Gastrocnemius medialis (tissue), 4 donors: ENCODE results near the gene MYH9. TPM values are rescaled to one million over a fixed set of nuclear protein-coding genes. Genes with fewer than 3 reads are reported as not detected.

ENCODE experiments used
- ATAC-seq, 2 donors: fragments of 150-250 bp; one replicate each; pipeline ENCODE4 v1.9.1; 2016
- DNase-seq, 2 donors: peaks; one replicate each; pipeline ENCODE4 v3.0.0-alpha.2; 2019
- H3K27ac ChIP-seq, 4 donors: fragments of 200-600 bp; sonication (generic); 1 replicate in 1 of 4; 2 replicates in 3 of 4; pipeline ENCODE4 v1.5.1; 2016 to 2018; ENCODE audit warnings: mild to moderate bottlenecking in 2 of 4, moderate library complexity in 1 of 4
- H3K27me3 ChIP-seq, 3 donors: fragments of 200-600 bp; sonication (generic) in 2 of 3; 1 replicate in 1 of 3; 2 replicates in 2 of 3; pipeline versions ENCODE4 v1.5.1 to v1.6.0; 2016 to 2019; ENCODE audit warnings: mild to moderate bottlenecking in 1 of 3, moderate library complexity in 1 of 3
- H3K36me3 ChIP-seq, 2 donors: fragments of 200-600 bp; sonication (generic) in 1 of 2; one replicate each; pipeline ENCODE4 v1.5.1; 2017 to 2018
- H3K4me1 ChIP-seq, 2 donors: fragments of 200-600 bp; sonication (generic) in 1 of 2; one replicate each; pipeline ENCODE4 v1.5.1; 2016 to 2017; ENCODE audit warnings: mild to moderate bottlenecking in 2 of 2
- H3K4me3 ChIP-seq, 4 donors: fragments of 200-600 bp; sonication (generic) in 3 of 4; 1 replicate in 1 of 4; 2 replicates in 3 of 4; pipeline ENCODE4 v1.5.1; 2016 to 2019; ENCODE audit warnings: mild to moderate bottlenecking in 2 of 4
- H3K9me3 ChIP-seq, 3 donors: fragments of 200-600 bp; sonication (generic) in 2 of 3; 1 replicate in 1 of 3; 2 replicates in 2 of 3; pipeline ENCODE4 v1.5.1; 2016 to 2019
- POLR2A ChIP-seq, 2 donors: fragments of 450-650 bp; IDR thresholded peaks; one replicate each; pipeline ENCODE4 v1.6.1; 2017; ENCODE audit warnings: antibody characterized with exemption in 2 of 2, mild to moderate bottlenecking in 2 of 2, moderate library complexity in 2 of 2
- in situ Hi-C, 4 donors: fragments of 200-750 bp; cut with MboI; loops; one replicate each; pipeline versions ENCODE4 v1.15.0 to v1.8.0; 2017; ENCODE audit warnings: low sequenced_read_pairs in 4 of 4
- intact Hi-C: fragments of 100-400 bp; cut with DNase I; formaldehyde crosslinking; loops from one replicate; pipeline ENCODE4 v1.15.1; 2023; ENCODE audit warnings: low total_unique reads
- total RNA-seq, 4 donors: library from RNA; depleted of rRNA; stranded (reverse); fragments of >200 nt; gene quantifications; one replicate each; pipeline versions ENCODE4 v1.1.0 to v1.2.3, GENCODE V29; 2016
- TF ChIP-seq, protein P1 (sequence below), 5 experiments: fragments of 450-650 bp in 3 of 5; fragments of 200-600 bp in 2 of 5; sonication (generic) in 2 of 5; IDR thresholded peaks in 4 of 5; conservative IDR thresholded peaks in 1 of 5; 1 replicate in 4 of 5; 2 replicates in 1 of 5; pipeline ENCODE4 v1.5.1; 2016 to 2019; ENCODE audit warnings: antibody characterized with exemption in 5 of 5, mild to moderate bottlenecking in 3 of 5, moderate library complexity in 3 of 5

The MYH9 gene
- total RNA-seq, 4 donors from 2014 or later: 38.9 to 115 (median 104) TPM

- H3K27ac ChIP-seq: peak overlapping the region; percentile 56 to 84 (median 83)
- no peaks in the 10 kb centered on the region for H3K27me3 ChIP-seq
- ATAC-seq (peak in 1 of 2 donors; percentile 51), DNase-seq (no peak)
- H3K36me3 ChIP-seq: peaks cover 0 to 72% of the 10 kb centered on the region in 2 donors
- intact Hi-C loops (no loop called here), in situ Hi-C loops (no loop called here)
- H3K4me3 ChIP-seq: no peak overlapping the region
- no peak for TF ChIP-seq POLR2A (IDR thresholded peaks at IDR 0.05)
- TF ChIP-seq, protein P1, sequence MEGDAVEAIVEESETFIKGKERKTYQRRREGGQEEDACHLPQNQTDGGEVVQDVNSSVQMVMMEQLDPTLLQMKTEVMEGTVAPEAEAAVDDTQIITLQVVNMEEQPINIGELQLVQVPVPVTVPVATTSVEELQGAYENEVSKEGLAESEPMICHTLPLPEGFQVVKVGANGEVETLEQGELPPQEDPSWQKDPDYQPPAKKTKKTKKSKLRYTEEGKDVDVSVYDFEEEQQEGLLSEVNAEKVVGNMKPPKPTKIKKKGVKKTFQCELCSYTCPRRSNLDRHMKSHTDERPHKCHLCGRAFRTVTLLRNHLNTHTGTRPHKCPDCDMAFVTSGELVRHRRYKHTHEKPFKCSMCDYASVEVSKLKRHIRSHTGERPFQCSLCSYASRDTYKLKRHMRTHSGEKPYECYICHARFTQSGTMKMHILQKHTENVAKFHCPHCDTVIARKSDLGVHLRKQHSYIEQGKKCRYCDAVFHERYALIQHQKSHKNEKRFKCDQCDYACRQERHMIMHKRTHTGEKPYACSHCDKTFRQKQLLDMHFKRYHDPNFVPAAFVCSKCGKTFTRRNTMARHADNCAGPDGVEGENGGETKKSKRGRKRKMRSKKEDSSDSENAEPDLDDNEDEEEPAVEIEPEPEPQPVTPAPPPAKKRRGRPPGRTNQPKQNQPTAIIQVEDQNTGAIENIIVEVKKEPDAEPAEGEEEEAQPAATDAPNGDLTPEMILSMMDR (IDR thresholded peaks at IDR 0.05 in 4 of 5, conservative IDR thresholded peaks at IDR 0.05 in 1 of 5): no peak
- no peaks in the 10 kb centered on the region for H3K9me3 ChIP-seq
- peaks cover 52 to 59% of the 10 kb centered on the region in 2 donors for H3K4me1 ChIP-seq
Measured at GRCh38 chr22:36339171-36340065, 48.3 kb downstream of the MYH9 start.

GRCh38 chr22:36337365-36338130, 50.2 kb downstream of the MYH9 start:
- intact Hi-C loops (no loop called here), in situ Hi-C loops (no loop called here)
- no peaks in the 10 kb centered on the region for H3K27me3 ChIP-seq
- H3K27ac ChIP-seq: peak overlapping the region; percentile 82 to 84 (median 84)
- ATAC-seq (no peak), DNase-seq (no peak)
- TF ChIP-seq, protein P1 (IDR thresholded peaks at IDR 0.05 in 4 of 5, conservative IDR thresholded peaks at IDR 0.05 in 1 of 5): no peak
- TF ChIP-seq POLR2A (IDR thresholded peaks at IDR 0.05): no peak
- H3K9me3 ChIP-seq: no peaks in the 10 kb centered on the region
- H3K36me3 ChIP-seq: peaks cover 0 to 63% of the 10 kb centered on the region in 2 donors
- H3K4me3 ChIP-seq: no peak overlapping the region
- peaks cover 64 to 65% of the 10 kb centered on the region in 2 donors for H3K4me1 ChIP-seq

- H3K36me3 ChIP-seq: peaks cover 0 to 53% of the 10 kb centered on the region in 2 donors
- intact Hi-C loops: no loop called here
- no peaks in the 10 kb centered on the region for H3K27me3 ChIP-seq
- no peak overlapping the region for H3K4me3 ChIP-seq
- peaks cover 75 to 76% of the 10 kb centered on the region in 2 donors for H3K4me1 ChIP-seq
- H3K27ac ChIP-seq: peak overlapping the region; percentile 82 to 84 (median 84)
- DNase-seq (no peak), ATAC-seq (no peak)
- TF ChIP-seq, protein P1 (IDR thresholded peaks at IDR 0.05 in 4 of 5, conservative IDR thresholded peaks at IDR 0.05 in 1 of 5): no peak
- no peak for TF ChIP-seq POLR2A (IDR thresholded peaks at IDR 0.05)
- in situ Hi-C loops: no loop called here
- H3K9me3 ChIP-seq: no peaks in the 10 kb centered on the region
Measured at GRCh38 chr22:36336246-36337182, 51.3 kb downstream of the MYH9 start.

DNA sequence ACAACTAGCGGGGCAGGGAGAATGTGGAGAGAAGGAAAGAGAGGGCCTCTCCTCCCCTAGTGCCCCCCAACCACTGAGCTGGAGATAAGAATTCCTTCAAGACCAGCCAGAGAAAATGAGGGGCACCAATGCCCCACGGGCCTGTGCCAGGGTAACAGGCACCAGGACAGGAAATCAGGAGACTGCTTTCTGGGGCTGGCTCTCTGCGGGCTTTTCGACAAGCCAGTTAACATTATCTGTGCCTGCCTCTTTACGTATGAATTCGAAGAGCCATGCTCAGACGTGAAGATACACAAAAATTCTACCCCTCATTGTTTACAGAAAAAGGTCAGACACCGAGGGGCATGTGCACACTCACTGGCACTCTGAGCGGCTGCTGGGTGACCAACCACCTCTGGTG, 52.1 kb downstream of the MYH9 start:
- Histone ChIP-seq H3K4me3 (no peak overlapping the region), H3K9me3 (no peaks in the 10 kb centered on the region), H3K27ac (peak overlapping the region; percentile 82 to 84 (median 84)), H3K36me3 (peaks cover 0 to 44% of the 10 kb centered on the region in 2 donors), H3K4me1 (peaks cover 83 to 85% of the 10 kb centered on the region in 2 donors), H3K27me3 (no peaks in the 10 kb centered on the region)
- DNase-seq: no peak
- intact Hi-C loops (no loop called here), in situ Hi-C loops (no loop called here)
- ATAC-seq: no peak
- TF ChIP-seq POLR2A (IDR thresholded peaks at IDR 0.05): no peak
- TF ChIP-seq, protein P1 (IDR thresholded peaks at IDR 0.05 in 4 of 5, conservative IDR thresholded peaks at IDR 0.05 in 1 of 5): no peak
